ENCODE data around the gene NKPD1.

- TF ChIP-seq POLR2A (IDR thresholded peaks at IDR 0.05) (no peak), CTCF (IDR thresholded peaks at IDR 0.05 in 4 of 5, conservative IDR thresholded peaks at IDR 0.05 in 1 of 5) (no peak)
These were observed 47.2 kb downstream of the NKPD1 start for GRCh38 chr19:45113628-45114027.

Data from gastrocnemius medialis (tissue), 4 donors.